ENCODE results near the gene ZCWPW1. TPM values are rescaled to one million over a fixed set of nuclear protein-coding genes. Genes with fewer than 3 reads are reported as not detected.

ZCWPW1 gene
- total and polyA plus RNA-seq, 2 of the 13 experiments (the other 11 are each of a cell fraction or from before 2014, with no cell fraction given): 2.4 to 2.5 TPM

DNA sequence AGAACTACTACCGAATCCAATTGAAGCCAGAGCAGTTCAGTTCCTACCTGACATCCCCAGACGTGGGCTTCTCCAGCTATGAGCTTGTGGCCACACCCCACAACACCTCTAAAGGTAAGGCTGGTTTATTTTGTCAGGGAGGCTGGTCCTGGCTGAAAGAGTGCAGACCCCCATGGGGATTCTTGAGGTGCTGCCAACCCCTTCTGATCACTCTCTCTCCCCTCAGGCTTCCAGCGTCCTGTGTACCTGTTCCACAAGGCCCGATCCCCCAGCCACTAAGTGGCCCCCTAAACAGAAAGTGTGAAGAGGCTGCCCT, 4.7 kb upstream of the ZCWPW1 start:
- Histone ChIP-seq H3K79me2 (ENCODE audit: insufficient read depth, low read length) (peaks cover 37% of the 10 kb centered on the region), H3K36me3 (replicated peaks in 1 of 2; ENCODE audit: control insufficient read depth in 1 of 2, insufficient read depth in 2 of 2, low read length in 2 of 2) (peaks cover 5 to 30% of the 10 kb centered on the region in 2 experiments), H3K9ac (ENCODE audit: insufficient read depth, low read depth, low read length) (no peak overlapping the region), H3K4me2 (ENCODE audit: low read depth, low read length) (no peak overlapping the region), H3K4me1 (ENCODE audit: insufficient read depth, low read length) (peaks cover 66% of the 10 kb centered on the region), H3K27me3 (ENCODE audit: control insufficient read depth in 1 of 2, insufficient read depth in 2 of 2, low read length in 2 of 2) (no peaks in the 10 kb centered on the region; a peak in 1 of 5 replicates), H3K4me3 (replicated peaks in 1 of 3; ENCODE audit: insufficient read depth in 1 of 3, low read depth in 2 of 3, low read length in 3 of 3) (no peak overlapping the region), H3K9me3 (ENCODE audit: low read length) (no peaks in the 10 kb centered on the region), H3K27ac (ENCODE audit: extremely low read length, insufficient read depth, low read length) (no peak overlapping the region), H2AFZ (ENCODE audit: low read length) (no peak overlapping the region), H4K20me1 (ENCODE audit: insufficient read depth, low read length) (no peaks in the 10 kb centered on the region; the same call in 1 of the 2 replicates)
- no peak for ATAC-seq
- intact Hi-C loops (cut with micrococcal nuclease; ENCODE audit: unreplicated experiment) (no loop called here), in situ Hi-C loops (cut with HindIII; ENCODE audit: extremely low pct_ligation_motif_present, low pct_unique_long_range_greater_than_20kb) (no loop called here)
- POLR2A ChIA-PET: interaction anchor here (0.7 to 5.0 kb wide), 2 partner anchors 13 to 22 kb away, joined by 3 to 72 read pairs; no protein-coding TSS in a partner anchor
- TF ChIP-seq RBFOX2 (IDR thresholded peaks at IDR 0.05; ENCODE audit: low read depth, low read length) (peak; percentile 39; the same call in 1 of the 2 replicates), YEATS4 (CRISPR knock-in tag; IDR thresholded peaks at IDR 0.05; ENCODE audit: borderline replicate concordance) (no peak)
- no TSS peak for BruUV-seq (replicated peaks)
- WGBS (ENCODE audit: low lambda C conversion rate): 96% methylated on average over 4 of the region's 4 CpGs
- FAIRE-seq: no peak
- DNase-seq (ENCODE audit: low spot score): no peak
- CTCF ChIA-PET (ENCODE audit: low intra/inter-chr PET ratio, low total read pairs): no interaction called here

DNA sequence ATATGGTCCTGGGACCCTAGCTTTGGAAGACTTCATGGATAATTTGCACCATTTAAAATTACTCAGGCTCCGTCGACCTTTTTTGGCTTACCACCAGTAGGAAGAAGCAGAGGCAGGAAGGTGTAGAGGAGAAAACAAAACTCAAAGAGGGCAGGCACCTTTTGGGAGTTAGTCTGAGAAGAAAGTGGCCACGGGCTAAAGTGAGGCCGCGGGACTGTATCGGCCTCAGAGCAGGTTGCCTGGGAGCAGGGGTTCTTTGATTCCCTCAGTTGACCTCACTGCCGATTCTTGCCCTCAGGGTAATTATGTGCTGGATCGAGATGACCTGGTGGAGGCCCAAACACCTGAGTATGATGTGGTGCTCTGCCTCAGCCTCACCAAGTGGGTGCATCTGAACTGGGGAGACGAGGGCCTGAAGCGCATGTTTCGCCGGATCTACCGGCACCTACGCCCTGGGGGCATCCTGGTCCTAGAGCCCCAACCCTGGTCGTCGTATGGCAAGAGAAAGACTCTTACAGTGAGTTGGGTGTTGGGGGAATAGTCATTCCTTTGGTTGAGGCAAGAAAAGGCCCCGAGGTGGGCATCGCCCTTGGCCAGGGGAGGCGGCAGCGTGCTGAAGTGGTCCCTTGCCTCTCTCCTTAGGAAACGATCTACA, 4.2 kb upstream of the ZCWPW1 start:
- DNase-seq (ENCODE audit: low spot score): no peak
- Histone ChIP-seq H3K36me3 (replicated peaks in 1 of 2; ENCODE audit: control insufficient read depth in 1 of 2, insufficient read depth in 2 of 2, low read length in 2 of 2) (peaks cover 5 to 30% of the 10 kb centered on the region in 2 experiments), H3K4me3 (replicated peaks in 1 of 3; ENCODE audit: insufficient read depth in 1 of 3, low read depth in 2 of 3, low read length in 3 of 3) (no peak overlapping the region), H3K27ac (ENCODE audit: extremely low read length, insufficient read depth, low read length) (peak overlapping the region; percentile 36), H3K79me2 (ENCODE audit: insufficient read depth, low read length) (peaks cover 37% of the 10 kb centered on the region), H4K20me1 (ENCODE audit: insufficient read depth, low read length) (no peaks in the 10 kb centered on the region; the same call in 1 of the 2 replicates), H3K9ac (ENCODE audit: insufficient read depth, low read depth, low read length) (peak overlapping the region; percentile 98; the same call in 1 of the 2 replicates), H3K9me3 (ENCODE audit: low read length) (no peaks in the 10 kb centered on the region), H3K4me1 (ENCODE audit: insufficient read depth, low read length) (peaks cover 67% of the 10 kb centered on the region), H3K27me3 (ENCODE audit: control insufficient read depth in 1 of 2, insufficient read depth in 2 of 2, low read length in 2 of 2) (no peaks in the 10 kb centered on the region; a peak in 1 of 5 replicates), H2AFZ (ENCODE audit: low read length) (no peak overlapping the region), H3K4me2 (ENCODE audit: low read depth, low read length) (peak overlapping the region; percentile 94; the same call in 1 of the 2 replicates)
- intact Hi-C loops (cut with micrococcal nuclease; ENCODE audit: unreplicated experiment) (no loop called here), in situ Hi-C loops (cut with HindIII; ENCODE audit: extremely low pct_ligation_motif_present, low pct_unique_long_range_greater_than_20kb) (no loop called here)
- WGBS (ENCODE audit: low lambda C conversion rate): 96% methylated on average over 19 of the region's 21 CpGs
- POLR2A ChIA-PET: interaction anchor here (5.0 kb wide), 1 partner anchor 13 kb away, joined by 72 read pairs; no protein-coding TSS in a partner anchor
- ATAC-seq: no peak
- CTCF ChIA-PET (ENCODE audit: low intra/inter-chr PET ratio, low total read pairs): no interaction called here
- no TSS peak for BruUV-seq (replicated peaks)
- FAIRE-seq: no peak
- TF ChIP-seq MXI1 (IDR thresholded peaks at IDR 0.05; ENCODE audit: borderline replicate concordance, low read depth, low read length) (no peak), SRSF9 (IDR thresholded peaks at IDR 0.05; ENCODE audit: borderline replicate concordance, insufficient read depth, low read depth, low read length, poor library complexity, severe bottlenecking) (no peak), RBFOX2 (IDR thresholded peaks at IDR 0.05; ENCODE audit: low read depth, low read length) (peak; percentile 56), ZNF567 (CRISPR knock-in tag; IDR thresholded peaks at IDR 0.05; ENCODE audit: borderline replicate concordance) (no peak), AGO2 (optimal IDR thresholded peaks at IDR 0.05; ENCODE audit: low read depth, low read length) (peak; percentile 74), CHD4 (IDR thresholded peaks at IDR 0.05; ENCODE audit: borderline replicate concordance, low read length) (no peak), ZBTB38 (CRISPR knock-in tag; IDR thresholded peaks at IDR 0.05) (peak; percentile 39; the same call in 1 of the 2 replicates)
- TF ChIP-seq, protein P1, sequence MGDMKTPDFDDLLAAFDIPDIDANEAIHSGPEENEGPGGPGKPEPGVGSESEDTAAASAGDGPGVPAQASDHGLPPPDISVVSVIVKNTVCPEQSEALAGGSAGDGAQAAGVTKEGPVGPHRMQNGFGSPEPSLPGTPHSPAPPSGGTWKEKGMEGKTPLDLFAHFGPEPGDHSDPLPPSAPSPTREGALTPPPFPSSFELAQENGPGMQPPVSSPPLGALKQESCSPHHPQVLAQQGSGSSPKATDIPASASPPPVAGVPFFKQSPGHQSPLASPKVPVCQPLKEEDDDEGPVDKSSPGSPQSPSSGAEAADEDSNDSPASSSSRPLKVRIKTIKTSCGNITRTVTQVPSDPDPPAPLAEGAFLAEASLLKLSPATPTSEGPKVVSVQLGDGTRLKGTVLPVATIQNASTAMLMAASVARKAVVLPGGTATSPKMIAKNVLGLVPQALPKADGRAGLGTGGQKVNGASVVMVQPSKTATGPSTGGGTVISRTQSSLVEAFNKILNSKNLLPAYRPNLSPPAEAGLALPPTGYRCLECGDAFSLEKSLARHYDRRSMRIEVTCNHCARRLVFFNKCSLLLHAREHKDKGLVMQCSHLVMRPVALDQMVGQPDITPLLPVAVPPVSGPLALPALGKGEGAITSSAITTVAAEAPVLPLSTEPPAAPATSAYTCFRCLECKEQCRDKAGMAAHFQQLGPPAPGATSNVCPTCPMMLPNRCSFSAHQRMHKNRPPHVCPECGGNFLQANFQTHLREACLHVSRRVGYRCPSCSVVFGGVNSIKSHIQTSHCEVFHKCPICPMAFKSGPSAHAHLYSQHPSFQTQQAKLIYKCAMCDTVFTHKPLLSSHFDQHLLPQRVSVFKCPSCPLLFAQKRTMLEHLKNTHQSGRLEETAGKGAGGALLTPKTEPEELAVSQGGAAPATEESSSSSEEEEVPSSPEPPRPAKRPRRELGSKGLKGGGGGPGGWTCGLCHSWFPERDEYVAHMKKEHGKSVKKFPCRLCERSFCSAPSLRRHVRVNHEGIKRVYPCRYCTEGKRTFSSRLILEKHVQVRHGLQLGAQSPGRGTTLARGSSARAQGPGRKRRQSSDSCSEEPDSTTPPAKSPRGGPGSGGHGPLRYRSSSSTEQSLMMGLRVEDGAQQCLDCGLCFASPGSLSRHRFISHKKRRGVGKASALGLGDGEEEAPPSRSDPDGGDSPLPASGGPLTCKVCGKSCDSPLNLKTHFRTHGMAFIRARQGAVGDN (CRISPR knock-in tag; IDR thresholded peaks at IDR 0.05): 0 out of 2 replicates have a peak, but pooled peaks have one; percentile 18
- TF ChIP-seq, protein P2, sequence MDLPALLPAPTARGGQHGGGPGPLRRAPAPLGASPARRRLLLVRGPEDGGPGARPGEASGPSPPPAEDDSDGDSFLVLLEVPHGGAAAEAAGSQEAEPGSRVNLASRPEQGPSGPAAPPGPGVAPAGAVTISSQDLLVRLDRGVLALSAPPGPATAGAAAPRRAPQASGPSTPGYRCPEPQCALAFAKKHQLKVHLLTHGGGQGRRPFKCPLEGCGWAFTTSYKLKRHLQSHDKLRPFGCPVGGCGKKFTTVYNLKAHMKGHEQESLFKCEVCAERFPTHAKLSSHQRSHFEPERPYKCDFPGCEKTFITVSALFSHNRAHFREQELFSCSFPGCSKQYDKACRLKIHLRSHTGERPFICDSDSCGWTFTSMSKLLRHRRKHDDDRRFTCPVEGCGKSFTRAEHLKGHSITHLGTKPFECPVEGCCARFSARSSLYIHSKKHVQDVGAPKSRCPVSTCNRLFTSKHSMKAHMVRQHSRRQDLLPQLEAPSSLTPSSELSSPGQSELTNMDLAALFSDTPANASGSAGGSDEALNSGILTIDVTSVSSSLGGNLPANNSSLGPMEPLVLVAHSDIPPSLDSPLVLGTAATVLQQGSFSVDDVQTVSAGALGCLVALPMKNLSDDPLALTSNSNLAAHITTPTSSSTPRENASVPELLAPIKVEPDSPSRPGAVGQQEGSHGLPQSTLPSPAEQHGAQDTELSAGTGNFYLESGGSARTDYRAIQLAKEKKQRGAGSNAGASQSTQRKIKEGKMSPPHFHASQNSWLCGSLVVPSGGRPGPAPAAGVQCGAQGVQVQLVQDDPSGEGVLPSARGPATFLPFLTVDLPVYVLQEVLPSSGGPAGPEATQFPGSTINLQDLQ (CRISPR knock-in tag; IDR thresholded peaks at IDR 0.05): no peak

Measured in HepG2 (cell line).